IMR-90 (cell line): ENCODE results near the gene HOXD10. TPM values are rescaled to one million over a fixed set of nuclear protein-coding genes. Genes with fewer than 3 reads are reported as not detected.

Experiments
- ATAC-seq: fragments of 200-7000 bp; cut with Tn5 transposase; 2 replicates; pipeline ENCODE4 v1.9.1; 2020; ENCODE audit warnings: low read depth, mild to moderate bottlenecking, moderate library complexity
- BruUV-seq: library from RNA; stranded (reverse); fragments of 400-500 nt; replicated peaks from 2 replicates; lab custom pipeline; 2021; lab: Mats Ljungman, UMichigan
- CTCF ChIA-PET: fragments of 300-600 bp; formaldehyde crosslinking; extraction: SDS; loops from one replicate; lab custom pipeline; 2021; ENCODE audit warnings: antibody characterized with exemption; lab: Yijun Ruan, JAX
- POLR2A ChIA-PET: fragments of 300-600 bp; sonication (Branson Sonifier 250); formaldehyde crosslinking; loops from one replicate; lab custom pipeline; 2022; ENCODE audit warnings: antibody characterized with exemption; ENCODE audit not compliant: unreplicated experiment; lab: Charles Lee
- DNase-seq: peaks from one replicate; pipeline ENCODE4 v3.0.0; 2013
- H2AFZ ChIP-seq: replicated peaks from 2 replicates; pipeline ENCODE3; 2013; ENCODE audit warnings: low read length, mild to moderate bottlenecking; ENCODE audit not compliant: poor library complexity
- H2AK5ac ChIP-seq: 2 replicates; pipeline ENCODE4 v1.6.1; 2013; ENCODE audit warnings: low read depth, low read length, inconsistent platforms
- H2AK9ac ChIP-seq: replicated peaks from 2 replicates; pipeline ENCODE3; 2013; ENCODE audit warnings: mild to moderate bottlenecking, low read depth, low read length, moderate library complexity; ENCODE audit not compliant: poor library complexity
- H2BK120ac ChIP-seq: 2 replicates; pipeline ENCODE4 v1.6.1; 2013; ENCODE audit warnings: low read depth, low read length, inconsistent platforms
- H2BK15ac ChIP-seq: 3 replicates; pipeline ENCODE4 v1.6.1; 2013; ENCODE audit warnings: low read depth, low read length, inconsistent platforms
- H2BK20ac ChIP-seq: 2 replicates; pipeline ENCODE4 v1.6.1; 2013; ENCODE audit warnings: low read depth, mild to moderate bottlenecking, inconsistent platforms, low read length, moderate library complexity
- H2BK5ac ChIP-seq: 2 replicates; pipeline ENCODE4 v1.6.1; 2013; ENCODE audit warnings: mild to moderate bottlenecking, low read depth, low read length, inconsistent platforms; ENCODE audit not compliant: poor library complexity, severe bottlenecking
- H3K14ac ChIP-seq: replicated peaks from 2 replicates; pipeline ENCODE4 v1.6.1; 2013; ENCODE audit warnings: low read depth, low read length, inconsistent platforms
- H3K18ac ChIP-seq: 2 replicates; pipeline ENCODE4 v1.6.1; 2013; ENCODE audit warnings: low read depth, low read length, control low read depth
- H3K23ac ChIP-seq: 2 replicates; pipeline ENCODE4 v1.6.1; 2013; ENCODE audit warnings: low read depth, low read length, inconsistent platforms
- H3K27ac ChIP-seq: 2 replicates; pipeline ENCODE4 v1.5.1; 2013; ENCODE audit warnings: mild to moderate bottlenecking, control low read depth, low read length; ENCODE audit not compliant: insufficient read depth
- H3K27me3 ChIP-seq: 2 replicates; pipeline ENCODE4 v1.6.1; 2013; ENCODE audit warnings: low read length; ENCODE audit not compliant: control insufficient read depth, insufficient read depth
- H3K36me3 ChIP-seq: 2 replicates; pipeline ENCODE4 v1.6.1; 2013; ENCODE audit warnings: low read length, mixed read lengths; ENCODE audit not compliant: control insufficient read depth, insufficient read depth
- H3K4ac ChIP-seq: 2 replicates; pipeline ENCODE4 v1.6.1; 2013; ENCODE audit warnings: low read depth, low read length, inconsistent platforms
- H3K4me1 ChIP-seq: 2 replicates; pipeline ENCODE4 v1.6.1; 2013; ENCODE audit warnings: low read length, mixed read lengths; ENCODE audit not compliant: control insufficient read depth, insufficient read depth
- H3K4me2 ChIP-seq: 2 replicates; pipeline ENCODE4 v1.6.1; 2013; ENCODE audit warnings: low read depth, mild to moderate bottlenecking, control low read depth, low read length, moderate library complexity
- H3K4me3 ChIP-seq: 2 replicates; pipeline ENCODE4 v1.5.1; 2013; ENCODE audit warnings: low read depth, mild to moderate bottlenecking, control low read depth, low read length, moderate library complexity; ENCODE audit not compliant: insufficient read depth
- H3K56ac ChIP-seq: 2 replicates; pipeline ENCODE4 v1.6.1; 2013; ENCODE audit warnings: low read length, inconsistent platforms; ENCODE audit not compliant: insufficient read depth; ENCODE audit errors: extremely low read depth
- H3K79me1 ChIP-seq, 2 experiments: 2 replicates each; pipeline ENCODE4 v1.6.1; 2013; ENCODE audit warnings: low read length in 2 of 2, inconsistent platforms in 1 of 2, low read depth in 1 of 2
- H3K9ac ChIP-seq: 2 replicates; pipeline ENCODE4 v1.6.1; 2013; ENCODE audit warnings: low read depth, low read length, control low read depth
- H3K9me1 ChIP-seq: 2 replicates; pipeline ENCODE4 v1.6.1; 2013; ENCODE audit warnings: low read length, inconsistent platforms; ENCODE audit not compliant: insufficient read depth
- H3K9me3 ChIP-seq: 2 replicates; pipeline ENCODE4 v1.6.1; 2013; ENCODE audit warnings: low read length; ENCODE audit not compliant: control insufficient read depth, insufficient read depth
- H4K20me1 ChIP-seq: 2 replicates; pipeline ENCODE4 v1.6.1; 2013; ENCODE audit warnings: low read length, inconsistent platforms; ENCODE audit not compliant: insufficient read depth
- H4K5ac ChIP-seq: 2 replicates; pipeline ENCODE4 v1.6.1; 2013; ENCODE audit warnings: mild to moderate bottlenecking, low read depth, low read length, control low read depth
- H4K8ac ChIP-seq, 2 experiments: 2 replicates each; pipeline ENCODE4 v1.6.1; 2013; ENCODE audit warnings: low read depth in 2 of 2, low read length in 2 of 2, control low read depth in 1 of 2, inconsistent platforms in 1 of 2
- H4K91ac ChIP-seq: 2 replicates; pipeline ENCODE4 v1.6.1; 2013; ENCODE audit warnings: low read depth, low read length, inconsistent platforms; ENCODE audit not compliant: insufficient read depth
- MXI1 ChIP-seq: IDR thresholded peaks from 2 replicates; pipeline ENCODE4 v1.6.1; 2012; ENCODE audit warnings: low read depth, mild to moderate bottlenecking, low read length, moderate library complexity, borderline replicate concordance
- NFE2L2 ChIP-seq: fragments of 150-350 bp; IDR thresholded peaks from 2 replicates; pipeline ENCODE4 v1.6.1; 2016; ENCODE audit warnings: low read depth, mild to moderate bottlenecking, low read length
- POLR2A ChIP-seq: IDR thresholded peaks from 2 replicates; pipeline ENCODE4 v1.6.1; 2012; ENCODE audit warnings: mild to moderate bottlenecking, low read depth, low read length
- RAD21 ChIP-seq: IDR thresholded peaks from 2 replicates; pipeline ENCODE4 v1.6.1; 2012; ENCODE audit warnings: low read length, improper control_type of control experiment
- USF2 ChIP-seq: fragments of 150-350 bp; IDR thresholded peaks from 2 replicates; pipeline ENCODE4 v1.6.1; 2017; ENCODE audit warnings: mild to moderate bottlenecking, antibody characterized with exemption, low read length, low read depth
- WGBS, 2 experiments: methylation state at CpG; one replicate each; pipeline versions ENCODE4 v1.1.5 to v1.1.7; 2013; ENCODE audit warnings: missing lambda C conversion rate in 2 of 2; ENCODE audit not compliant: insufficient read length in 1 of 2; ENCODE audit errors: extremely low coverage in 2 of 2; 5-methylcytosine and 5-hydroxymethylcytosine counted together
- dilution Hi-C: fragments of 300-500 bp; cut with HindIII; formaldehyde crosslinking; loops from one replicate; pipeline ENCODE4 v1.14.3; 2018; ENCODE audit warnings: low sequenced_read_pairs; ENCODE audit not compliant: unreplicated experiment
- in situ Hi-C: fragments of 300-500 bp; cut with MboI; formaldehyde crosslinking; loops from 3 replicates; pipeline ENCODE4 v1.14.3; 2019; ENCODE audit warnings: low sequenced_read_pairs, inconsistent platforms, mixed read lengths
- intact Hi-C: fragments of 100-400 bp; cut with micrococcal nuclease; formaldehyde crosslinking; loops from 2 replicates; pipeline ENCODE4 v1.10.0; 2022
- polyA plus RNA-seq, 3 experiments: library from polyadenylated mRNA; depleted of rRNA; stranded (reverse); fragments of >200 nt; gene quantifications; 2 replicates each; pipeline ENCODE4 v1.2.3, GENCODE V29; 2012; ENCODE audit warnings: low replicate concordance in 1 of 3
- total RNA-seq: library from RNA; depleted of rRNA; stranded (reverse); fragments of >200 nt; gene quantifications from 2 replicates; pipeline ENCODE4 v1.2.3, GENCODE V29; 2012

The HOXD10 gene
- total and polyA plus RNA-seq, 2 of the 4 experiments (the other 2 are of a cell fraction): not detected

- no peak overlapping the region for H3K23ac ChIP-seq
- no peak for TF ChIP-seq NFE2L2
- TF ChIP-seq MXI1: no peak
- TF ChIP-seq RAD21: no peak
- no peak for TF ChIP-seq POLR2A
- TF ChIP-seq USF2: no peak
- POLR2A ChIA-PET: no interaction called here
- peak overlapping the region; percentile 19 for H2AFZ ChIP-seq
- no peak overlapping the region for H2BK15ac ChIP-seq
- H3K14ac ChIP-seq: no peak overlapping the region
- H3K27me3 ChIP-seq: peaks cover 90% of the 10 kb centered on the region
- no peak overlapping the region for H2BK20ac ChIP-seq
- H3K56ac ChIP-seq: no peak overlapping the region
- BruUV-seq: no TSS peak
- 0% methylated on average over 21 of the region's 40 CpGs; no CpG with 5 or more reads in 1 of the 2 experiments for WGBS, 2 experiments
- intact Hi-C loops: no loop called here
- in situ Hi-C loops: loop anchor here (10.0 kb wide), 2 partner anchors 331 to 1031 kb away; no protein-coding TSS in a partner anchor
- peaks cover 3% of the 10 kb centered on the region for H3K9me3 ChIP-seq
- no peaks in the 10 kb centered on the region for H3K4me1 ChIP-seq
- H3K27ac ChIP-seq: no peak overlapping the region
- H3K4ac ChIP-seq: no peak overlapping the region
- dilution Hi-C loops: no loop called here
- H3K9me1 ChIP-seq: no peaks in the 10 kb centered on the region
- CTCF ChIA-PET: no interaction called here
- H3K4me3 ChIP-seq: no peak overlapping the region
- no peak overlapping the region for H3K18ac ChIP-seq
- H3K9ac ChIP-seq: no peak overlapping the region
- no peaks in the 10 kb centered on the region for H3K36me3 ChIP-seq
- H2AK9ac ChIP-seq: no peak overlapping the region
- H4K20me1 ChIP-seq: no peaks in the 10 kb centered on the region; the same call in 1 of the 2 replicates
- no peak overlapping the region for H2BK5ac ChIP-seq
- H4K5ac ChIP-seq: no peak overlapping the region
- no peak overlapping the region for H2BK120ac ChIP-seq
- no peak overlapping the region for H2AK5ac ChIP-seq
- no peak overlapping the region for H4K91ac ChIP-seq
- no peaks in the 10 kb centered on the region for H3K79me1 ChIP-seq
- ATAC-seq: no peak
- no peak for DNase-seq
- H3K4me2 ChIP-seq: no peak overlapping the region
- no peak overlapping the region for H4K8ac ChIP-seq
These were observed 7.0 kb downstream of the HOXD10 start for GRCh38 chr2:176123411-176124109.
